ES-I3 (cell line): Measurements from ENCODE around the gene NCAM1.

Experiments
- H3K36me3 ChIP-seq: 2 replicates; pipeline ENCODE4 v1.6.1; 2013; ENCODE audit warnings: mild to moderate bottlenecking, low read length, control low read depth, moderate library complexity; ENCODE audit not compliant: insufficient read depth
- H3K4me1 ChIP-seq: 2 replicates; pipeline ENCODE4 v1.6.1; 2013; ENCODE audit warnings: mild to moderate bottlenecking, control low read depth, low read length; ENCODE audit not compliant: insufficient read depth
- H3K9ac ChIP-seq: 2 replicates; pipeline ENCODE4 v1.6.1; 2013; ENCODE audit warnings: low read depth, mild to moderate bottlenecking, low read length, moderate library complexity
- H3K9me3 ChIP-seq: 2 replicates; pipeline ENCODE4 v1.6.1; 2013; ENCODE audit warnings: mild to moderate bottlenecking, low read length, moderate library complexity; ENCODE audit not compliant: control insufficient read depth, insufficient read depth

The NCAM1 gene

GRCh38 chr11:112983887-112984286 lies 22.7 kb downstream of the NCAM1 start:
- Histone ChIP-seq H3K4me1 (no peaks in the 10 kb centered on the region), H3K9ac (no peak overlapping the region), H3K36me3 (no peaks in the 10 kb centered on the region), H3K9me3 (no peaks in the 10 kb centered on the region)

- Histone ChIP-seq H3K4me1 (no peaks in the 10 kb centered on the region), H3K36me3 (no peaks in the 10 kb centered on the region), H3K9me3 (no peaks in the 10 kb centered on the region; the same call in 1 of the 2 replicates), H3K9ac (no peak overlapping the region)
Observed at GRCh38 chr11:112989198-112989597, 28.0 kb downstream of the NCAM1 start.

GRCh38 chr11:112993808-112994207 lies 32.6 kb downstream of the NCAM1 start:
- H3K9me3 ChIP-seq: no peaks in the 10 kb centered on the region; the same call in 1 of the 2 replicates
- no peaks in the 10 kb centered on the region for H3K4me1 ChIP-seq
- H3K9ac ChIP-seq: no peak overlapping the region
- no peaks in the 10 kb centered on the region for H3K36me3 ChIP-seq

- Histone ChIP-seq H3K36me3 (no peaks in the 10 kb centered on the region), H3K9me3 (no peaks in the 10 kb centered on the region; the same call in 1 of the 2 replicates), H3K9ac (no peak overlapping the region), H3K4me1 (no peaks in the 10 kb centered on the region)
Observed at GRCh38 chr11:112995423-112996090, 34.3 kb downstream of the NCAM1 start.

- Histone ChIP-seq H3K36me3 (no peaks in the 10 kb centered on the region), H3K9me3 (no peaks in the 10 kb centered on the region; the same call in 1 of the 2 replicates), H3K4me1 (no peaks in the 10 kb centered on the region), H3K9ac (no peak overlapping the region)
Observed at GRCh38 chr11:112996994-112997393, 35.8 kb downstream of the NCAM1 start.

- no peak overlapping the region for H3K9ac ChIP-seq
- no peaks in the 10 kb centered on the region for H3K4me1 ChIP-seq
- no peaks in the 10 kb centered on the region; the same call in 1 of the 2 replicates for H3K9me3 ChIP-seq
- H3K36me3 ChIP-seq: no peaks in the 10 kb centered on the region
Observed at GRCh38 chr11:112997857-112998466, 36.7 kb downstream of the NCAM1 start.

- Histone ChIP-seq H3K36me3 (no peaks in the 10 kb centered on the region), H3K4me1 (no peaks in the 10 kb centered on the region), H3K9ac (no peak overlapping the region), H3K9me3 (no peaks in the 10 kb centered on the region)
Observed at GRCh38 chr11:112999520-112999919, 38.3 kb downstream of the NCAM1 start.

GRCh38 chr11:113001709-113002108 lies 40.5 kb downstream of the NCAM1 start:
- no peak overlapping the region for H3K9ac ChIP-seq
- H3K36me3 ChIP-seq: no peaks in the 10 kb centered on the region
- no peaks in the 10 kb centered on the region for H3K4me1 ChIP-seq
- no peaks in the 10 kb centered on the region for H3K9me3 ChIP-seq

GRCh38 chr11:113006896-113007445 lies 45.8 kb downstream of the NCAM1 start:
- no peaks in the 10 kb centered on the region for H3K9me3 ChIP-seq
- H3K9ac ChIP-seq: no peak overlapping the region
- H3K4me1 ChIP-seq: no peaks in the 10 kb centered on the region
- no peaks in the 10 kb centered on the region for H3K36me3 ChIP-seq

- Histone ChIP-seq H3K4me1 (no peaks in the 10 kb centered on the region), H3K9me3 (no peaks in the 10 kb centered on the region), H3K36me3 (no peaks in the 10 kb centered on the region), H3K9ac (no peak overlapping the region)
Observed at GRCh38 chr11:113014262-113015097, 53.3 kb downstream of the NCAM1 start.

- Histone ChIP-seq H3K9ac (no peak overlapping the region), H3K9me3 (no peaks in the 10 kb centered on the region), H3K4me1 (no peaks in the 10 kb centered on the region), H3K36me3 (no peaks in the 10 kb centered on the region)
Observed at GRCh38 chr11:113015098-113015455, 53.9 kb downstream of the NCAM1 start.

GRCh38 chr11:113016905-113017304 lies 55.7 kb downstream of the NCAM1 start:
- Histone ChIP-seq H3K9me3 (no peaks in the 10 kb centered on the region), H3K36me3 (no peaks in the 10 kb centered on the region), H3K4me1 (no peaks in the 10 kb centered on the region)

GRCh38 chr11:113018913-113019312 lies 57.7 kb downstream of the NCAM1 start:
- no peaks in the 10 kb centered on the region for H3K36me3 ChIP-seq
- no peak overlapping the region for H3K9ac ChIP-seq
- H3K9me3 ChIP-seq: no peaks in the 10 kb centered on the region
- H3K4me1 ChIP-seq: no peaks in the 10 kb centered on the region

More at GRCh38 chr11:113016905-113017304, 55.7 kb downstream of the NCAM1 start:
- H3K9ac ChIP-seq: no peak overlapping the region

- Histone ChIP-seq H3K9me3 (no peaks in the 10 kb centered on the region), H3K4me1 (no peaks in the 10 kb centered on the region), H3K36me3 (no peaks in the 10 kb centered on the region), H3K9ac (no peak overlapping the region)
Observed at GRCh38 chr11:113019711-113020110, 58.5 kb downstream of the NCAM1 start.
